ENCODE data around the gene MIER3.

Gene MIER3

GRCh38 chr5:56947052-56947451, 4.9 kb downstream of the MIER3 start:
- Mint-ChIP-seq H3K36me3 (ENCODE audit: insufficient read depth) (peaks cover 60% of the 10 kb centered on the region), H3K27me3 (no peaks in the 10 kb centered on the region), H3K4me3 (no peak overlapping the region), H3K27ac (no peak overlapping the region), H3K9me3 (no peaks in the 10 kb centered on the region), H3K4me1 (ENCODE audit: low read depth in 2 of 2) (peaks cover 15 to 25% of the 10 kb centered on the region in 2 donors)
- no peak for DNase-seq
- ATAC-seq (replicated peaks): no peak

- H3K36me3 Mint-ChIP-seq (ENCODE audit: insufficient read depth): peaks cover 59% of the 10 kb centered on the region
- ATAC-seq (replicated peaks): no peak
- H3K9me3 Mint-ChIP-seq: no peaks in the 10 kb centered on the region
- no peak for DNase-seq
- H3K27ac Mint-ChIP-seq: no peak overlapping the region
- peaks cover 4 to 18% of the 10 kb centered on the region in 2 donors for H3K4me1 Mint-ChIP-seq (ENCODE audit: low read depth in 2 of 2)
- no peaks in the 10 kb centered on the region for H3K27me3 Mint-ChIP-seq
- no peak overlapping the region for H3K4me3 Mint-ChIP-seq
Measured at GRCh38 chr5:56941981-56942380, 9.9 kb downstream of the MIER3 start.

- no peaks in the 10 kb centered on the region for H3K27me3 Mint-ChIP-seq
Measured at GRCh38 chr5:56938858-56939257, 13.1 kb downstream of the MIER3 start.

GRCh38 chr5:56934325-56934724, 17.6 kb downstream of the MIER3 start:
- peaks cover 0 to 2% of the 10 kb centered on the region in 2 donors for H3K4me1 Mint-ChIP-seq (ENCODE audit: low read depth in 2 of 2)
- DNase-seq: no peak
- H3K27ac Mint-ChIP-seq: no peak overlapping the region
- no peaks in the 10 kb centered on the region for H3K27me3 Mint-ChIP-seq
- no peak overlapping the region for H3K4me3 Mint-ChIP-seq
- H3K9me3 Mint-ChIP-seq: no peaks in the 10 kb centered on the region
- ATAC-seq (replicated peaks): no peak
- peaks cover 76% of the 10 kb centered on the region for H3K36me3 Mint-ChIP-seq (ENCODE audit: insufficient read depth)

More at GRCh38 chr5:56938858-56939257, 13.1 kb downstream of the MIER3 start:
- Mint-ChIP-seq H3K4me1 (ENCODE audit: low read depth in 2 of 2) (peaks cover 4 to 15% of the 10 kb centered on the region in 2 donors), H3K9me3 (no peaks in the 10 kb centered on the region), H3K36me3 (ENCODE audit: insufficient read depth) (peaks cover 60% of the 10 kb centered on the region), H3K4me3 (no peak overlapping the region), H3K27ac (no peak overlapping the region)
- DNase-seq: no peak
- no peak for ATAC-seq (replicated peaks)

GRCh38 chr5:56922922-56923321, 29.0 kb downstream of the MIER3 start:
- no peak for DNase-seq
- peaks cover 46% of the 10 kb centered on the region for H3K36me3 Mint-ChIP-seq (ENCODE audit: insufficient read depth)
- H3K27me3 Mint-ChIP-seq: no peaks in the 10 kb centered on the region
- H3K4me1 Mint-ChIP-seq (ENCODE audit: low read depth in 2 of 2): peaks cover 0 to 1% of the 10 kb centered on the region in 2 donors
- no peak overlapping the region for H3K27ac Mint-ChIP-seq
- ATAC-seq (replicated peaks): no peak
- H3K9me3 Mint-ChIP-seq: no peaks in the 10 kb centered on the region
- no peak overlapping the region for H3K4me3 Mint-ChIP-seq

GRCh38 chr5:56919942-56920662, 31.8 kb downstream of the MIER3 start:
- Mint-ChIP-seq H3K4me3 (no peak overlapping the region), H3K27me3 (no peaks in the 10 kb centered on the region), H3K9me3 (no peaks in the 10 kb centered on the region), H3K27ac (peak overlapping the region in 1 of 2 donors; percentile 41), H3K4me1 (ENCODE audit: low read depth in 2 of 2) (peaks cover 0 to 1% of the 10 kb centered on the region in 2 donors), H3K36me3 (ENCODE audit: insufficient read depth) (peaks cover 28% of the 10 kb centered on the region)
- ATAC-seq (replicated peaks) (no peak), DNase-seq (no peak)

GRCh38 chr5:56918054-56918453, 33.9 kb downstream of the MIER3 start:
- H3K36me3 Mint-ChIP-seq (ENCODE audit: insufficient read depth): peaks cover 14% of the 10 kb centered on the region
- no peak overlapping the region for H3K4me3 Mint-ChIP-seq
- H3K27me3 Mint-ChIP-seq: no peaks in the 10 kb centered on the region

GRCh38 chr5:56917534-56917933, 34.4 kb downstream of the MIER3 start:
- H3K4me1 Mint-ChIP-seq (ENCODE audit: low read depth in 2 of 2): peaks cover 0 to 1% of the 10 kb centered on the region in 2 donors
- peaks cover 9% of the 10 kb centered on the region for H3K36me3 Mint-ChIP-seq (ENCODE audit: insufficient read depth)
- ATAC-seq (replicated peaks) (no peak), DNase-seq (no peak)
- H3K27me3 Mint-ChIP-seq: no peaks in the 10 kb centered on the region
- H3K27ac Mint-ChIP-seq: no peak overlapping the region
- H3K4me3 Mint-ChIP-seq: no peak overlapping the region
- H3K9me3 Mint-ChIP-seq: no peaks in the 10 kb centered on the region

More at GRCh38 chr5:56918054-56918453, 33.9 kb downstream of the MIER3 start:
- Mint-ChIP-seq H3K9me3 (no peaks in the 10 kb centered on the region), H3K27ac (no peak overlapping the region), H3K4me1 (ENCODE audit: low read depth in 2 of 2) (peaks cover 0 to 1% of the 10 kb centered on the region in 2 donors)
- no peak for ATAC-seq (replicated peaks)
- DNase-seq: no peak

GRCh38 chr5:56914678-56915077, 37.2 kb downstream of the MIER3 start:
- H3K36me3 Mint-ChIP-seq (ENCODE audit: insufficient read depth): no peaks in the 10 kb centered on the region
- no peaks in the 10 kb centered on the region for H3K27me3 Mint-ChIP-seq
- H3K9me3 Mint-ChIP-seq: no peaks in the 10 kb centered on the region
- no peak overlapping the region for H3K27ac Mint-ChIP-seq
- peaks cover 8 to 10% of the 10 kb centered on the region in 2 donors for H3K4me1 Mint-ChIP-seq (ENCODE audit: low read depth in 2 of 2)
- H3K4me3 Mint-ChIP-seq: no peak overlapping the region
- no peak for ATAC-seq (replicated peaks)
- no peak for DNase-seq

GRCh38 chr5:56913766-56914165, 38.2 kb downstream of the MIER3 start:
- Mint-ChIP-seq H3K4me3 (no peak overlapping the region), H3K9me3 (no peaks in the 10 kb centered on the region), H3K4me1 (ENCODE audit: low read depth in 2 of 2) (peaks cover 13 to 15% of the 10 kb centered on the region in 2 donors), H3K36me3 (ENCODE audit: insufficient read depth) (peaks cover 5% of the 10 kb centered on the region), H3K27me3 (no peaks in the 10 kb centered on the region), H3K27ac (no peak overlapping the region)
- DNase-seq: no peak
- ATAC-seq (replicated peaks): no peak

GRCh38 chr5:56910210-56910965, 41.5 kb downstream of the MIER3 start:
- peak overlapping the region; percentile 95 to 96 for H3K4me3 Mint-ChIP-seq
- no peaks in the 10 kb centered on the region for H3K9me3 Mint-ChIP-seq
- H3K27me3 Mint-ChIP-seq: no peaks in the 10 kb centered on the region
- peak overlapping the region; percentile 90 to 93 for H3K27ac Mint-ChIP-seq
- peaks cover 9% of the 10 kb centered on the region for H3K36me3 Mint-ChIP-seq (ENCODE audit: insufficient read depth)
- peaks cover 19% of the 10 kb centered on the region in 2 donors for H3K4me1 Mint-ChIP-seq (ENCODE audit: low read depth in 2 of 2)
- DNase-seq: no peak
- ATAC-seq (replicated peaks): peak; percentile 24

GRCh38 chr5:56909294-56910209, 42.4 kb downstream of the MIER3 start, which contains the start of gene SETD9:
Gene SETD9 (plus strand): TSS chr5:56909596. CDS start chr5:56909646, 50 bp downstream.
- peaks cover 9% of the 10 kb centered on the region for H3K36me3 Mint-ChIP-seq (ENCODE audit: insufficient read depth)
- DNase-seq: peak; percentile 74 to 76 (median 75)
- no peaks in the 10 kb centered on the region for H3K27me3 Mint-ChIP-seq
- H3K9me3 Mint-ChIP-seq: no peaks in the 10 kb centered on the region
- ATAC-seq (replicated peaks): peak; percentile 84
- peak within 1 kb of the TSS; percentile 95 to 96 for H3K4me3 Mint-ChIP-seq
- peak within 1 kb of the TSS; percentile 90 to 93 for H3K27ac Mint-ChIP-seq
- H3K4me1 Mint-ChIP-seq (ENCODE audit: low read depth in 2 of 2): peaks cover 19% of the 10 kb centered on the region in 2 donors

GRCh38 chr5:56908942-56909293, 43.0 kb downstream of the MIER3 start:
- Mint-ChIP-seq H3K9me3 (no peaks in the 10 kb centered on the region), H3K27me3 (no peaks in the 10 kb centered on the region), H3K36me3 (ENCODE audit: insufficient read depth) (peaks cover 9% of the 10 kb centered on the region), H3K27ac (peak overlapping the region; percentile 90 to 93), H3K4me3 (peak overlapping the region; percentile 95 to 96), H3K4me1 (ENCODE audit: low read depth in 2 of 2) (peaks cover 19% of the 10 kb centered on the region in 2 donors)
- peak in 1 of 3 experiments; percentile 21 for DNase-seq
- ATAC-seq (replicated peaks): peak; percentile 13

All from effector memory CD8-positive, alpha-beta T cell (primary cell).